Sigmoid colon (tissue), 7 donors: Measurements from ENCODE around the gene CACNG4. TPM values are rescaled to one million over a fixed set of nuclear protein-coding genes. Genes with fewer than 3 reads are reported as not detected.

Experiments
- DNase-seq: peaks from one replicate; pipeline ENCODE4 v3.0.0-alpha.2; 2019
- H3K27ac ChIP-seq, 4 donors: fragments of 200-600 bp; sonication (generic); one replicate each; pipeline ENCODE4 v1.5.1; 2016 to 2019; ENCODE audit warnings: mild to moderate bottlenecking in 1 of 4
- H3K27me3 ChIP-seq, 3 donors: fragments of 200-600 bp; sonication (generic); one replicate each; pipeline ENCODE4 v1.5.1; 2019; ENCODE audit warnings: mild to moderate bottlenecking in 1 of 3
- H3K36me3 ChIP-seq, 4 donors: fragments of 200-600 bp; sonication (generic); one replicate each; pipeline ENCODE4 v1.5.1; 2016 to 2019
- H3K4me1 ChIP-seq, 4 donors: fragments of 200-600 bp; sonication (generic); one replicate each; pipeline ENCODE4 v1.5.1; 2017 to 2019
- H3K4me3 ChIP-seq, 4 donors: fragments of 200-600 bp; sonication (generic); one replicate each; pipeline ENCODE4 v1.5.1; 2017 to 2019; ENCODE audit warnings: mild to moderate bottlenecking in 2 of 4, moderate library complexity in 1 of 4
- H3K9me3 ChIP-seq, 4 donors: fragments of 200-600 bp in 3 of 4; sonication (generic) in 3 of 4; one replicate each; pipeline versions ENCODE4 v1.5.1 to v1.6.1; 2013 to 2019
- CTCF ChIP-seq, 4 experiments: fragments of 450-650 bp in 3 of 4; fragments of 200-600 bp in 1 of 4; IDR thresholded peaks; one replicate each; pipeline ENCODE4 v1.5.1; 2016 to 2019; ENCODE audit warnings: antibody characterized with exemption in 4 of 4, mild to moderate bottlenecking in 3 of 4, moderate library complexity in 2 of 4
- EP300 ChIP-seq, 4 donors: sonication (generic); formaldehyde crosslinking; IDR thresholded peaks; one replicate each; pipeline ENCODE4 v1.6.1; 2017; ENCODE audit warnings: antibody characterized with exemption in 4 of 4
- POLR2A ChIP-seq, 2 donors: fragments of 450-650 bp; IDR thresholded peaks; one replicate each; pipeline ENCODE4 v1.6.1; 2016; ENCODE audit warnings: antibody characterized with exemption in 2 of 2, mild to moderate bottlenecking in 2 of 2, moderate library complexity in 2 of 2
- POLR2AphosphoS5 ChIP-seq, 4 donors: sonication (generic); formaldehyde crosslinking; IDR thresholded peaks; one replicate each; pipeline ENCODE4 v1.6.1; 2017; ENCODE audit warnings: antibody characterized with exemption in 4 of 4
- WGBS, 2 donors: extraction: QIAGEN DNeasy Blood & Tissue Kit; methylation state at CpG; one replicate each; pipeline ENCODE4 v1.1.7; 2013; 5-methylcytosine and 5-hydroxymethylcytosine counted together
- intact Hi-C: fragments of 100-400 bp; cut with DNase I; formaldehyde crosslinking; loops from one replicate; pipeline ENCODE4 v1.15.1; 2023
- polyA plus RNA-seq, 3 donors: library from polyadenylated mRNA; stranded (reverse); fragments of 200-250 nt; gene quantifications; one replicate each; pipeline ENCODE4 v1.2.3, GENCODE V29; 2013
- total RNA-seq, 4 donors: library from RNA; depleted of rRNA; stranded (reverse); fragments of >200 nt; gene quantifications; one replicate each; pipeline ENCODE4 v1.1.0, GENCODE V29; 2016
- donor health status: healthy with polysubstance abuse.
- donor health status: Bipolar disorder and iron deficiency.
- donor health status: healthy.

Gene CACNG4
- total and polyA plus RNA-seq, 7 donors, result under 0.01 to 0.83 (median 0.29) TPM; not detected in 1

GRCh38 chr17:66975614-66976378 lies 11.3 kb downstream of the CACNG4 start:
- Histone ChIP-seq H3K36me3 (no peaks in the 10 kb centered on the region), H3K4me3 (no peak overlapping the region), H3K4me1 (peaks cover 0 to 13% (median 5%) of the 10 kb centered on the region in 4 donors), H3K9me3 (no peaks in the 10 kb centered on the region), H3K27ac (no peak overlapping the region), H3K27me3 (peaks cover 0 to 8% (median 0%) of the 10 kb centered on the region in 3 donors)
- 46 to 56% methylated on average over 14 of the region's 14 CpGs for WGBS, 2 donors
- DNase-seq, result no peak
- TF ChIP-seq POLR2A (IDR thresholded peaks at IDR 0.05) (no peak), CTCF (IDR thresholded peaks at IDR 0.05) (no peak), POLR2AphosphoS5 (IDR thresholded peaks at IDR 0.05) (no peak), EP300 (IDR thresholded peaks at IDR 0.05) (no peak)
- intact Hi-C loops, result no loop called here

- H3K4me3 ChIP-seq, result no peak overlapping the region
- TF ChIP-seq EP300 (IDR thresholded peaks at IDR 0.05), result no peak
- no peak for TF ChIP-seq POLR2AphosphoS5 (IDR thresholded peaks at IDR 0.05)
- no peak for TF ChIP-seq CTCF (IDR thresholded peaks at IDR 0.05)
- TF ChIP-seq POLR2A (IDR thresholded peaks at IDR 0.05), result no peak
- H3K9me3 ChIP-seq, result no peaks in the 10 kb centered on the region
- DNase-seq, result no peak
- H3K27me3 ChIP-seq, result peaks cover 0 to 8% (median 0%) of the 10 kb centered on the region in 3 donors
- intact Hi-C loops, result no loop called here
- 50 to 63% methylated on average over 2 of the region's 2 CpGs for WGBS, 2 donors
- peaks cover 0 to 13% (median 5%) of the 10 kb centered on the region in 4 donors for H3K4me1 ChIP-seq
- no peak overlapping the region for H3K27ac ChIP-seq
- no peaks in the 10 kb centered on the region for H3K36me3 ChIP-seq
Measured at GRCh38 chr17:66976379-66976663, 11.8 kb downstream of the CACNG4 start.

GRCh38 chr17:66976781-66977201 lies 12.3 kb downstream of the CACNG4 start:
- Histone ChIP-seq H3K9me3 (no peaks in the 10 kb centered on the region), H3K36me3 (no peaks in the 10 kb centered on the region), H3K27me3 (peaks cover 0 to 8% (median 0%) of the 10 kb centered on the region in 3 donors), H3K4me3 (no peak overlapping the region), H3K4me1 (peaks cover 0 to 13% (median 5%) of the 10 kb centered on the region in 4 donors), H3K27ac (no peak overlapping the region)
- TF ChIP-seq POLR2A (IDR thresholded peaks at IDR 0.05), result no peak
- WGBS, 2 donors, result 17 to 22% methylated on average over 11 of the region's 11 CpGs
- intact Hi-C loops, result no loop called here
- DNase-seq, result no peak

- TF ChIP-seq POLR2AphosphoS5 (IDR thresholded peaks at IDR 0.05) (no peak), POLR2A (IDR thresholded peaks at IDR 0.05) (no peak)
- H3K4me1 ChIP-seq, result peaks cover 0 to 13% (median 5%) of the 10 kb centered on the region in 4 donors
- intact Hi-C loops, result no loop called here
Measured at GRCh38 chr17:66978514-66979061, 14.1 kb downstream of the CACNG4 start.

GRCh38 chr17:66980896-66981295 lies 16.4 kb downstream of the CACNG4 start:
- H3K36me3 ChIP-seq, result no peaks in the 10 kb centered on the region
- H3K27ac ChIP-seq, result no peak overlapping the region
- intact Hi-C loops, result no loop called here
- H3K4me1 ChIP-seq, result peaks cover 0 to 13% (median 5%) of the 10 kb centered on the region in 4 donors
- no peak for TF ChIP-seq CTCF (IDR thresholded peaks at IDR 0.05)
- no peak for TF ChIP-seq POLR2A (IDR thresholded peaks at IDR 0.05)
- no peak for TF ChIP-seq POLR2AphosphoS5 (IDR thresholded peaks at IDR 0.05)
- TF ChIP-seq EP300 (IDR thresholded peaks at IDR 0.05), result no peak
- no peak for DNase-seq
- H3K9me3 ChIP-seq, result no peaks in the 10 kb centered on the region
- no peaks in the 10 kb centered on the region for H3K27me3 ChIP-seq
- H3K4me3 ChIP-seq, result no peak overlapping the region
- WGBS, 2 donors, result 88 to 91% methylated on average over 7 of the region's 7 CpGs

More at GRCh38 chr17:66978514-66979061, 14.1 kb downstream of the CACNG4 start:
- H3K9me3 ChIP-seq, result no peaks in the 10 kb centered on the region
- H3K4me3 ChIP-seq, result no peak overlapping the region
- DNase-seq, result no peak
- 89 to 93% methylated on average over 19 of the region's 19 CpGs for whole genome bisulfite sequencing, 2 donors
- no peaks in the 10 kb centered on the region for H3K36me3 ChIP-seq
- H3K27ac ChIP-seq, result no peak overlapping the region
- H3K27me3 ChIP-seq, result peaks cover 0 to 4% (median 0%) of the 10 kb centered on the region in 3 donors
